HG02623 (cell line): ENCODE measurements around the gene FAF1.

Source experiments
- ATAC-seq: cut with Tn5 transposase; IDR thresholded peaks from one replicate; pipeline ENCODE4 v1.9.1; 2021; ENCODE audit warnings: moderate library complexity; ENCODE audit not compliant: unreplicated experiment

The FAF1 gene

GRCh38 chr1:50658459-50659076 lies 301.5 kb downstream of the FAF1 start:
- ATAC-seq, result no peak

GRCh38 chr1:50656931-50657330 lies 303.1 kb downstream of the FAF1 start:
- ATAC-seq, result no peak

GRCh38 chr1:50651476-50652263 lies 308.4 kb downstream of the FAF1 start:
- no peak for ATAC-seq

GRCh38 chr1:50646526-50646925 lies 313.5 kb downstream of the FAF1 start:
- ATAC-seq, result no peak

- no peak for ATAC-seq
Measured at GRCh38 chr1:50645139-50645538, 314.9 kb downstream of the FAF1 start.

- ATAC-seq, result no peak
Measured at GRCh38 chr1:50644447-50645105, 315.5 kb downstream of the FAF1 start.

- no peak for ATAC-seq
Measured at GRCh38 chr1:50637460-50637859, 322.6 kb downstream of the FAF1 start.

- no peak for ATAC-seq
Measured at GRCh38 chr1:50634251-50634650, 325.8 kb downstream of the FAF1 start.

GRCh38 chr1:50633465-50633864 lies 326.6 kb downstream of the FAF1 start:
- ATAC-seq, result no peak

- no peak for ATAC-seq
Measured at GRCh38 chr1:50631161-50631560, 328.9 kb downstream of the FAF1 start.

- ATAC-seq, result no peak
Measured at GRCh38 chr1:50622259-50622658, 337.8 kb downstream of the FAF1 start.

- ATAC-seq, result no peak
Measured at GRCh38 chr1:50620680-50621329, 339.3 kb downstream of the FAF1 start.

GRCh38 chr1:50615036-50615750 lies 344.9 kb downstream of the FAF1 start:
- no peak for ATAC-seq

GRCh38 chr1:50611675-50612074 lies 348.4 kb downstream of the FAF1 start:
- ATAC-seq, result no peak

GRCh38 chr1:50610563-50610962 lies 349.5 kb downstream of the FAF1 start:
- ATAC-seq, result no peak

- ATAC-seq, result no peak
Measured at GRCh38 chr1:50609508-50609907, 350.6 kb downstream of the FAF1 start.

GRCh38 chr1:50605186-50605875 lies 354.7 kb downstream of the FAF1 start:
- no peak for ATAC-seq

- no peak for ATAC-seq
Measured at GRCh38 chr1:50604580-50604979, 355.5 kb downstream of the FAF1 start.

GRCh38 chr1:50603274-50604271 lies 356.5 kb downstream of the FAF1 start:
- no peak for ATAC-seq
